HCT116 (cell line): ENCODE measurements around the gene COPS3. TPM values are rescaled to one million over a fixed set of nuclear protein-coding genes. Genes with fewer than 3 reads are reported as not detected.

Experiments used
- ATAC-seq: fragments of 200-7000 bp; cut with Tn5 transposase; 2 replicates; pipeline ENCODE4 v1.9.1; 2020; ENCODE audit warnings: mild to moderate bottlenecking, moderate library complexity
- BruUV-seq: library from RNA; stranded (reverse); fragments of 400-500 nt; replicated peaks from 2 replicates; lab custom pipeline; 2021; lab: Mats Ljungman, UMichigan
- CTCF ChIA-PET: fragments of 300-600 bp; sonication (Branson Sonifier 250); formaldehyde crosslinking; loops from one replicate; lab custom pipeline; 2021; ENCODE audit warnings: antibody characterized with exemption; lab: Charles Lee
- POLR2A ChIA-PET: fragments of 300-600, 350-600 bp; sonication (Branson Sonifier 250); formaldehyde crosslinking; loops from one replicate; lab custom pipeline; 2021; ENCODE audit warnings: antibody characterized with exemption; lab: Charles Lee
- RAD21 ChIA-PET, 2 experiments: fragments of 300-600 bp; sonication (Branson Sonifier 250); formaldehyde crosslinking; loops; one replicate each; lab custom pipeline; 2023; ENCODE audit warnings: low total read pairs in 2 of 2; ENCODE audit not compliant: uncharacterized antibody in 2 of 2, unreplicated experiment in 2 of 2, low non-redundant PET in 1 of 2; lab: Charles Lee
- DNase-seq: peaks from one replicate; pipeline ENCODE4 v3.0.0-alpha.2; 2010; ENCODE audit warnings: low read depth, low spot score
- H2AFZ ChIP-seq: fragments of 200-600 bp; shearing (Covaris generic), sonication (generic); 2 replicates; pipeline ENCODE4 v1.6.1; 2017; ENCODE audit warnings: low read depth, mixed run types, mixed read lengths, antibody characterized with exemption, low read length; ENCODE audit not compliant: poor library complexity, severe bottlenecking
- H3K27ac ChIP-seq: 2 replicates; pipeline ENCODE4 v1.5.1; 2012; ENCODE audit warnings: low read depth, low read length
- H3K27me3 ChIP-seq: fragments of 200-600 bp; sonication (generic); 2 replicates; pipeline ENCODE4 v1.6.1; 2016; ENCODE audit warnings: mixed run types, low read length, mixed read lengths; ENCODE audit not compliant: insufficient read depth
- H3K36me3 ChIP-seq, 2 experiments: fragments of 200-500 bp in 1 of 2; fragments of 200-600 bp in 1 of 2; sonication (Bioruptor generic) in 1 of 2; sonication (generic) in 1 of 2; 2 replicates each; pipeline versions ENCODE4 v1.5.1 to v1.6.1; 2014 to 2016; ENCODE audit warnings: low read length in 2 of 2, inconsistent platforms in 1 of 2, mixed read lengths in 1 of 2, mixed run types in 1 of 2; ENCODE audit not compliant: insufficient read depth in 2 of 2, control insufficient read depth in 1 of 2
- H3K4me1 ChIP-seq, 2 experiments: fragments of 200-600 bp in 1 of 2; sonication (generic) in 1 of 2; 2 replicates each; pipeline versions ENCODE4 v1.5.1 to v1.6.1; 2012 to 2017; ENCODE audit warnings: low read length in 2 of 2, inconsistent platforms in 1 of 2, mild to moderate bottlenecking in 1 of 2, mixed read lengths in 1 of 2, mixed run types in 1 of 2, moderate library complexity in 1 of 2; ENCODE audit not compliant: insufficient read depth in 2 of 2, control insufficient read depth in 1 of 2
- H3K4me2 ChIP-seq: fragments of 200-600 bp; sonication (generic); 2 replicates; pipeline ENCODE4 v1.6.1; 2017; ENCODE audit warnings: mixed run types, low read length, mixed read lengths
- H3K4me3 ChIP-seq, 2 experiments: fragments of 200-600 bp in 1 of 2; sonication (generic) in 1 of 2; replicated peaks in 1 of 2; 2 replicates each; pipeline ENCODE4 v1.5.1; 2011 to 2016; ENCODE audit warnings: low read length in 2 of 2, control low read depth in 1 of 2, low read depth in 1 of 2, mild to moderate bottlenecking in 1 of 2, mixed read lengths in 1 of 2, mixed run types in 1 of 2
- H3K79me2 ChIP-seq: fragments of 200-600 bp; sonication (generic); 2 replicates; pipeline ENCODE4 v1.6.1; 2017; ENCODE audit warnings: mild to moderate bottlenecking, mixed run types, low read length, moderate library complexity, mixed read lengths; ENCODE audit not compliant: insufficient read depth
- H3K9ac ChIP-seq: fragments of 200-600 bp; sonication (generic); 2 replicates; pipeline ENCODE4 v1.6.1; 2016; ENCODE audit warnings: low read length, mixed read lengths
- H3K9me2 ChIP-seq: fragments of 200-600 bp; sonication (generic), shearing (Covaris generic); 2 replicates; pipeline ENCODE4 v1.6.1; 2017; ENCODE audit warnings: mixed run types, mild to moderate bottlenecking, moderate library complexity; ENCODE audit not compliant: insufficient read depth
- H3K9me3 ChIP-seq, 2 experiments: fragments of 200-500 bp in 1 of 2; fragments of 200-600 bp in 1 of 2; sonication (Bioruptor generic) in 1 of 2; sonication (generic) in 1 of 2; 2 replicates each; pipeline ENCODE4 v1.6.1; 2014 to 2017; ENCODE audit warnings: low read length in 2 of 2, mixed read lengths in 2 of 2, inconsistent platforms in 1 of 2, low read depth in 1 of 2, mild to moderate bottlenecking in 1 of 2, mixed run types in 1 of 2, moderate library complexity in 1 of 2; ENCODE audit not compliant: control insufficient read depth in 1 of 2, insufficient read depth in 1 of 2
- H4K20me1 ChIP-seq: fragments of 200-600 bp; sonication (generic), shearing (Covaris generic); 2 replicates; pipeline ENCODE4 v1.6.1; 2017; ENCODE audit warnings: mixed run types, mild to moderate bottlenecking, moderate library complexity; ENCODE audit not compliant: insufficient read depth
- ATF3 ChIP-seq: IDR thresholded peaks from 2 replicates; pipeline ENCODE4 v1.6.1; 2012
- CEBPB ChIP-seq: IDR thresholded peaks from 2 replicates; pipeline ENCODE4 v1.6.1; 2012; ENCODE audit warnings: low read depth
- CTCF ChIP-seq, 3 experiments: fragments of 200-600 bp in 1 of 3; sonication (generic) in 1 of 3; IDR thresholded peaks in 2 of 3; conservative IDR thresholded peaks in 1 of 3; 2 replicates each; pipeline ENCODE4 v1.5.1; 2012 to 2017; ENCODE audit warnings: low read depth in 2 of 3, low read length in 2 of 3, antibody characterized with exemption in 1 of 3, borderline replicate concordance in 1 of 3, control low read depth in 1 of 3, mild to moderate bottlenecking in 1 of 3, mixed read lengths in 1 of 3, mixed run types in 1 of 3, moderate library complexity in 1 of 3; ENCODE audit not compliant: insufficient read depth in 1 of 3
- EGR1 ChIP-seq: IDR thresholded peaks from 2 replicates; pipeline ENCODE4 v1.6.1; 2012; ENCODE audit warnings: low read depth
- EZH2 ChIP-seq: fragments of 200-600 bp; sonication (generic); IDR thresholded peaks from 2 replicates; pipeline ENCODE4 v1.6.1; 2017; ENCODE audit warnings: antibody characterized with exemption, mixed run types
- EZH2phosphoT487 ChIP-seq: fragments of 200-600 bp; IDR thresholded peaks from 2 replicates; pipeline ENCODE4 v1.6.1; 2018; ENCODE audit warnings: antibody characterized with exemption, borderline replicate concordance
- MAX ChIP-seq: IDR thresholded peaks from 2 replicates; pipeline ENCODE4 v1.6.1; 2012
- POLR2AphosphoS5 ChIP-seq: IDR thresholded peaks from 2 replicates; pipeline ENCODE4 v1.6.1; 2011; ENCODE audit warnings: mild to moderate bottlenecking, low read depth, low read length, moderate library complexity
- RAD21 ChIP-seq: IDR thresholded peaks from 2 replicates; pipeline ENCODE4 v1.6.1; 2012; ENCODE audit warnings: low read depth, mild to moderate bottlenecking
- REST ChIP-seq: IDR thresholded peaks from 2 replicates; pipeline ENCODE4 v1.6.1; 2012; ENCODE audit warnings: low read depth
- SIN3A ChIP-seq: IDR thresholded peaks from 2 replicates; pipeline ENCODE4 v1.6.1; 2012; ENCODE audit warnings: low read depth
- SRF ChIP-seq: IDR thresholded peaks from 2 replicates; pipeline ENCODE4 v1.6.1; 2012; ENCODE audit warnings: low read depth
- TCF7L2 ChIP-seq: IDR thresholded peaks from 2 replicates; pipeline ENCODE4 v1.7.0; 2011; ENCODE audit warnings: borderline replicate concordance, inconsistent platforms; ENCODE audit not compliant: insufficient read depth, insufficient read length; ENCODE audit errors: extremely low read depth
- intact Hi-C: fragments of 100-400 bp; cut with micrococcal nuclease; formaldehyde crosslinking; loops from 2 replicates; pipeline ENCODE4 v1.10.0; 2022
- total RNA-seq: library from RNA; stranded (reverse); gene quantifications from one replicate; pipeline ENCODE4 v1.2.1, GENCODE V29; 2021; ENCODE audit not compliant: unreplicated experiment

COPS3 gene
- total RNA-seq, 1 experiment from 2014 or later, result 99.0 TPM

GRCh38 chr17:17226451-17227265, 54.4 kb downstream of the COPS3 start:
- no peak for DNase-seq
- Histone ChIP-seq H3K9me2 (no peaks in the 10 kb centered on the region), H2AFZ (no peak overlapping the region), H3K36me3 (peaks cover 23 to 37% of the 10 kb centered on the region in 2 experiments), H4K20me1 (no peaks in the 10 kb centered on the region), H3K9ac (no peak overlapping the region), H3K9me3 (no peaks in the 10 kb centered on the region), H3K4me3 (no peak overlapping the region), H3K27me3 (no peaks in the 10 kb centered on the region), H3K4me1 (no peaks in the 10 kb centered on the region), H3K79me2 (no peaks in the 10 kb centered on the region), H3K27ac (no peak overlapping the region), H3K4me2 (no peak overlapping the region)
- no TSS peak for BruUV-seq
- no peak for ATAC-seq
- intact Hi-C loops, result no loop called here
- RAD21 ChIA-PET, result no interaction called here
- TF ChIP-seq SRF, result no peak
- TF ChIP-seq MAX, result no peak
- no peak for TF ChIP-seq CTCF (IDR thresholded peaks at IDR 0.05 in 2 of 3, conservative IDR thresholded peaks at IDR 0.05 in 1 of 3; ENCODE audit: borderline replicate concordance in 1 of 3, insufficient read depth in 1 of 3, low read depth in 2 of 3, low read length in 2 of 3)
- no peak for TF ChIP-seq CEBPB
- no peak for TF ChIP-seq SIN3A
- no peak for TF ChIP-seq TCF7L2
- no peak for TF ChIP-seq REST
- TF ChIP-seq EGR1, result no peak
- TF ChIP-seq EZH2phosphoT487, result no peak
- TF ChIP-seq RAD21, result no peak
- TF ChIP-seq POLR2AphosphoS5, result no peak
- no peak for TF ChIP-seq EZH2
- no peak for TF ChIP-seq ATF3
- CTCF ChIA-PET, result no interaction called here
- POLR2A ChIA-PET, result no interaction called here
